Immature natural killer cell (primary cell): Measurements from ENCODE around the gene TUBGCP4. TPM values are rescaled to one million over a fixed set of nuclear protein-coding genes. Genes with fewer than 3 reads are reported as not detected.

Source experiments
- DNase-seq, 3 donors: peaks; one replicate each; pipeline ENCODE4 v3.0.0; 2022; ENCODE audit warnings: mixed read lengths in 1 of 3
- H3K27ac Mint-ChIP-seq, 6 donors: one replicate each; pipeline ENCODE4 v1.8.0; 2020; ENCODE audit warnings: mixed read lengths in 6 of 6, mild to moderate bottlenecking in 5 of 6, inconsistent platforms in 4 of 6, moderate library complexity in 3 of 6
- H3K27me3 Mint-ChIP-seq, 3 donors: one replicate each; pipeline ENCODE4 v1.8.0; 2020 to 2021; ENCODE audit warnings: low read depth in 3 of 3, mild to moderate bottlenecking in 3 of 3, mixed read lengths in 3 of 3, moderate library complexity in 3 of 3, inconsistent platforms in 1 of 3
- H3K36me3 Mint-ChIP-seq, 3 donors: one replicate each; pipeline ENCODE4 v1.8.0; 2020; ENCODE audit warnings: mixed read lengths in 3 of 3, inconsistent platforms in 2 of 3, mild to moderate bottlenecking in 2 of 3
- H3K4me1 Mint-ChIP-seq, 2 donors: one replicate each; pipeline ENCODE4 v1.8.0; 2020; ENCODE audit warnings: inconsistent platforms in 2 of 2, mild to moderate bottlenecking in 2 of 2, mixed read lengths in 2 of 2, moderate library complexity in 1 of 2
- H3K4me3 Mint-ChIP-seq, 5 donors: one replicate each; pipeline ENCODE4 v1.8.0; 2020; ENCODE audit warnings: mild to moderate bottlenecking in 5 of 5, mixed read lengths in 5 of 5, inconsistent platforms in 3 of 5, moderate library complexity in 3 of 5
- H3K9me3 Mint-ChIP-seq, 6 donors: one replicate each; pipeline ENCODE4 v1.8.0; 2020; ENCODE audit warnings: mild to moderate bottlenecking in 6 of 6, mixed read lengths in 6 of 6, inconsistent platforms in 4 of 6, moderate library complexity in 3 of 6
- polyA plus RNA-seq, 3 donors: library from polyadenylated mRNA; unstranded; fragments of 300-500 nt; fragmentation: Illumina TruSeq; gene quantifications; one replicate each; pipeline ENCODE4 v1.2.3, GENCODE V29; 2021

TUBGCP4 gene
- polyA plus RNA-seq, 3 donors from 2014 or later: 11.1 to 18.1 (median 11.7) TPM

DNA sequence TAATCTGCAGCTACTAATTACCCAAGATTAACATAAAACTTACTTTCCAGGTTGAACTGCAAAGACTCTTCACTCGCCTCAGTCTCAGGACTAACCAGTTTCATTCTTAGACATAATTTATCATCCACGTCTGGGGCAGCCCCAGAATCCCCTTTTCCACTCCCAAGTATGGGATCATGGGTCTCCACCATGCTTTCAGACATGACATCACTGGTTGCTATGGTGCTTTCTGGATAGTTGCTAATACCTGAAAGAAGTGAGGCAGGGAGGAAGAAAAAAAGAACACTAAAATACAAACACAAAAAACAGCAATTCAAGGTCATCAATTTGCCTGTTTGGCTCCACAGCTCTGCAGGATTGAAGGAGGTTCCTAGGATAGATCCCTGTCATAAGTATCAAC is 75.4 kb downstream of the TUBGCP4 start:
- Mint-ChIP-seq H3K4me1 (no peaks in the 10 kb centered on the region), H3K27ac (no peak overlapping the region), H3K27me3 (no peaks in the 10 kb centered on the region), H3K9me3 (no peaks in the 10 kb centered on the region), H3K4me3 (no peak overlapping the region), H3K36me3 (peaks cover 7 to 21% (median 21%) of the 10 kb centered on the region in 3 donors)
- no peak for DNase-seq

DNA sequence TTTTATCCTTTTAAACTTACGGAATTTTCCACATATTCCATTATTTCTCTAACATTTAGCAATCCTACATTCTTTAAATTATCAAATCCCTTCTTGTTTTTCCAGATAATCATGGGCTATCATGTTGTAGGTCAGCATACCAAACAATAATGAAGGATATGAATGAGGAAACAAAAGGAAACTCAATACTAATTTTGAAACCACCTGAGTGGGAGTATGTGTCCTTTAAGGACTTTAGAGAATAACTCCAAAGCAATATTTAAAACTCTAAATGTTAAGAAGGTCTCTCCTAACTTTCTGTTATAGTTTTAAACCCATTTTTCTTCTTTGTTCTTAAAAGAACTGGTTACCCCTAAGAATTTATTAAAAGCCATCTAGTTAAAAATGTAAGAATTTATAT is 79.1 kb downstream of the TUBGCP4 start:
- Mint-ChIP-seq H3K4me1 (no peaks in the 10 kb centered on the region), H3K4me3 (no peak overlapping the region), H3K36me3 (peaks cover 2 to 20% (median 16%) of the 10 kb centered on the region in 3 donors), H3K9me3 (peaks cover 0 to 1% (median 0%) of the 10 kb centered on the region in 6 donors), H3K27ac (no peak overlapping the region), H3K27me3 (no peaks in the 10 kb centered on the region)
- DNase-seq: no peak

Other genes with a start within 250 kb of the TUBGCP4 start
- gene TMEM62, start 237.5 kb upstream of the TUBGCP4 start, polyA plus RNA-seq: 10 to 100 TPM in 2 of 3 donors, 1 to 10 TPM in 1; 9.3 to 12.7 (median 12.5) TPM
- gene CCNDBP1, start 185.7 kb upstream of the TUBGCP4 start, polyA plus RNA-seq: 100 to 1,000 TPM; 186 to 286 (median 197) TPM
- not detected for gene EPB42, start 150.1 kb upstream of the TUBGCP4 start, polyA plus RNA-seq
- gene TGM5, start 104.2 kb upstream of the TUBGCP4 start, polyA plus RNA-seq: under 1 TPM in 1 of 3 donors, not detected in 2; 0.21 TPM
- gene TGM7, start 68.8 kb upstream of the TUBGCP4 start, polyA plus RNA-seq: not detected
- 1 to 10 TPM in 2 of 3 donors, under 1 TPM in 1; 0.40 to 2.5 (median 2.3) TPM for gene LCMT2, start 40.5 kb upstream of the TUBGCP4 start, polyA plus RNA-seq
- 1 to 10 TPM in 2 of 3 donors, under 1 TPM in 1; 0.39 to 8.9 (median 4.1) TPM for gene ZSCAN29, start 58 bp upstream of the TUBGCP4 start, polyA plus RNA-seq
- gene TP53BP1, start 122.1 kb downstream of the TUBGCP4 start, polyA plus RNA-seq: 1 to 10 TPM in 2 of 3 donors, under 1 TPM in 1; 0.55 to 7.8 (median 3.0) TPM
- under 1 TPM in 2 of 3 donors, not detected in 1; 0.04 to 0.07 TPM for gene MAP1A, start 146.5 kb downstream of the TUBGCP4 start, polyA plus RNA-seq
- gene PPIP5K1, start 219.1 kb downstream of the TUBGCP4 start, polyA plus RNA-seq: 1 to 10 TPM; 4.9 to 7.5 (median 7.1) TPM
- not detected for gene CKMT1B, start 222.9 kb downstream of the TUBGCP4 start, polyA plus RNA-seq
- not detected for gene STRC, start 247.7 kb downstream of the TUBGCP4 start, polyA plus RNA-seq